Keratinocyte (primary cell): ENCODE measurements around the gene IGSF9. TPM values are rescaled to one million over a fixed set of nuclear protein-coding genes. Genes with fewer than 3 reads are reported as not detected.
A peak's percentile ranks its signal among the peaks of the same experiment; 100 is the strongest.
"Not testable (repeated sequence)": the region's sequence is repeated elsewhere in the genome, so short reads cannot be mapped to it uniquely, and the experiment has no call there.

Source experiments
- DNase-seq: peaks from one replicate; pipeline ENCODE4 v3.0.0-alpha.2; 2011; ENCODE audit warnings: low read depth, missing footprints, low spot score
- FAIRE-seq: peaks from 2 replicates; lab custom pipeline; 2011; peaks lifted over from hg19 to GRCh38; lab: Jason Lieb, UNC
- H2AFZ ChIP-seq: 2 replicates; pipeline ENCODE4 v1.6.0; 2012; ENCODE audit warnings: low read length, control low read depth, inconsistent platforms; ENCODE audit not compliant: control insufficient read depth
- H3K27ac ChIP-seq: 2 replicates; pipeline ENCODE4 v1.5.1; 2011; ENCODE audit warnings: low read length; ENCODE audit not compliant: control insufficient read depth, insufficient read depth
- H3K27me3 ChIP-seq: 3 replicates; pipeline ENCODE4 v1.6.0; 2011; ENCODE audit warnings: low read length; ENCODE audit not compliant: control insufficient read depth, insufficient read depth; ENCODE audit errors: extremely low read depth
- H3K36me3 ChIP-seq, 2 experiments: 2 replicates in 1 of 2; 3 replicates in 1 of 2; pipeline ENCODE4 v1.5.1; 2011; ENCODE audit warnings: low read length in 2 of 2, mild to moderate bottlenecking in 1 of 2; ENCODE audit not compliant: control insufficient read depth in 2 of 2, insufficient read depth in 2 of 2; ENCODE audit errors: extremely low read depth in 1 of 2
- H3K4me1 ChIP-seq: 3 replicates; pipeline ENCODE4 v1.5.1; 2011; ENCODE audit warnings: low read length; ENCODE audit not compliant: control insufficient read depth, insufficient read depth; ENCODE audit errors: extremely low read depth
- H3K4me2 ChIP-seq: 3 replicates; pipeline ENCODE4 v1.6.0; 2011; ENCODE audit warnings: low read depth, low read length; ENCODE audit not compliant: control insufficient read depth, insufficient read depth; ENCODE audit errors: extremely low read depth
- H3K4me3 ChIP-seq, 3 experiments: fragments of 200-600 bp in 1 of 3; sonication (generic) in 1 of 3; 2 replicates in 2 of 3; 3 replicates in 1 of 3; pipeline ENCODE4 v1.5.1; 2011 to 2016; ENCODE audit warnings: low read length in 3 of 3, mild to moderate bottlenecking in 3 of 3, control low read depth in 2 of 3, inconsistent platforms in 1 of 3, low read depth in 1 of 3, mixed read lengths in 1 of 3, mixed run types in 1 of 3, moderate library complexity in 1 of 3; ENCODE audit not compliant: control insufficient read depth in 2 of 3, insufficient read depth in 2 of 3; ENCODE audit errors: extremely low read depth in 1 of 3
- H3K79me2 ChIP-seq: 2 replicates; pipeline ENCODE4 v1.6.0; 2012; ENCODE audit warnings: low read length; ENCODE audit not compliant: control insufficient read depth, insufficient read depth
- H3K9ac ChIP-seq: 3 replicates; pipeline ENCODE4 v1.6.0; 2011; ENCODE audit warnings: low read length; ENCODE audit not compliant: control insufficient read depth, insufficient read depth; ENCODE audit errors: extremely low read depth
- H3K9me1 ChIP-seq: 3 replicates; pipeline ENCODE4 v1.6.0; 2011; ENCODE audit warnings: low read length; ENCODE audit not compliant: control insufficient read depth, insufficient read depth; ENCODE audit errors: extremely low read depth
- H3K9me3 ChIP-seq: 2 replicates; pipeline ENCODE4 v1.5.1; 2012; ENCODE audit warnings: low read depth, low read length; ENCODE audit not compliant: control insufficient read depth
- H4K20me1 ChIP-seq: 3 replicates; pipeline ENCODE4 v1.6.0; 2011; ENCODE audit warnings: low read length; ENCODE audit not compliant: control insufficient read depth, insufficient read depth; ENCODE audit errors: extremely low read depth
- CTCF ChIP-seq, 3 experiments: IDR thresholded peaks in 1 of 3; conservative IDR thresholded peaks in 1 of 3; optimal IDR thresholded peaks in 1 of 3; 2 replicates in 2 of 3; 3 replicates in 1 of 3; pipeline versions ENCODE3 to v1.5.1; 2011; ENCODE audit warnings: low read length in 3 of 3, mild to moderate bottlenecking in 3 of 3, moderate library complexity in 2 of 3, control low read depth in 1 of 3, inconsistent platforms in 1 of 3; ENCODE audit not compliant: insufficient read depth in 2 of 3; ENCODE audit errors: extremely low read depth in 1 of 3
- EZH2 ChIP-seq: IDR thresholded peaks from one replicate; pipeline ENCODE4 v1.6.1; 2012; ENCODE audit warnings: inconsistent platforms, mild to moderate bottlenecking, low read length, moderate library complexity
- dilution Hi-C: fragments of 300-500 bp; cut with MboI; formaldehyde crosslinking; loops from one replicate; pipeline ENCODE4 v1.7.0; 2020; ENCODE audit warnings: low sequenced_read_pairs; ENCODE audit not compliant: extremely low pct_ligation_motif_present
- polyA plus RNA-seq, 5 experiments: library from polyadenylated mRNA; depleted of rRNA in 3 of 5; stranded (reverse) in 3 of 5; stranded (forward) in 1 of 5; unstranded in 1 of 5; fragments of >200 nt; gene quantifications; 1 replicate in 1 of 5; 2 replicates in 3 of 5; 3 replicates in 1 of 5; pipeline versions ENCODE4 v1.2.1 to v1.2.3, GENCODE V29; 2011 to 2012; ENCODE audit warnings: missing spikeins in 2 of 5, low read depth in 1 of 5, low replicate concordance in 1 of 5

IGSF9 gene
- polyA plus RNA-seq, 1 donor (not counting 4 experiments of a cell fraction or from before 2014, with no cell fraction given), result 4.2 TPM

- no peak overlapping the region for H3K4me2 ChIP-seq
- no peaks in the 10 kb centered on the region for H3K27me3 ChIP-seq
- H2AFZ ChIP-seq, result no peak overlapping the region
- TF ChIP-seq EZH2 (no peak), CTCF (optimal IDR thresholded peaks at IDR 0.05 in 1 of 3, IDR thresholded peaks at IDR 0.05 in 1 of 3, conservative IDR thresholded peaks at IDR 0.05 in 1 of 3; ENCODE audit: extremely low read depth in 1 of 3, insufficient read depth in 2 of 3, low read length in 3 of 3) (no peak)
- H3K4me3 ChIP-seq, result no peak overlapping the region
- no peak for FAIRE-seq
- no peak overlapping the region for H3K9ac ChIP-seq
- H3K9me3 ChIP-seq, result no peaks in the 10 kb centered on the region
- H3K27ac ChIP-seq, result no peak overlapping the region
- DNase-seq, result no peak
- H3K9me1 ChIP-seq, result no peaks in the 10 kb centered on the region
- no peaks in the 10 kb centered on the region for H3K36me3 ChIP-seq
- peaks cover 29% of the 10 kb centered on the region for H3K4me1 ChIP-seq
- H4K20me1 ChIP-seq, result no peaks in the 10 kb centered on the region
- H3K79me2 ChIP-seq, result no peaks in the 10 kb centered on the region
- dilution Hi-C loops, result no loop called here
These were observed 37.1 kb downstream of the IGSF9 start for GRCh38 chr1:159908031-159908940.

GRCh38 chr1:159906960-159907359 lies 38.5 kb downstream of the IGSF9 start:
- H3K9me1 ChIP-seq, result no peaks in the 10 kb centered on the region
- no peak overlapping the region for H3K27ac ChIP-seq
- H3K9me3 ChIP-seq, result no peaks in the 10 kb centered on the region
- dilution Hi-C loops, result no loop called here
- H3K79me2 ChIP-seq, result no peaks in the 10 kb centered on the region
- H3K36me3 ChIP-seq, result no peaks in the 10 kb centered on the region
- no peak overlapping the region for H3K4me3 ChIP-seq
- FAIRE-seq (peak; percentile 9), DNase-seq (no peak)
- TF ChIP-seq EZH2, result no peak
- TF ChIP-seq CTCF (optimal IDR thresholded peaks at IDR 0.05 in 1 of 3, IDR thresholded peaks at IDR 0.05 in 1 of 3, conservative IDR thresholded peaks at IDR 0.05 in 1 of 3; ENCODE audit: extremely low read depth in 1 of 3, insufficient read depth in 2 of 3, low read length in 3 of 3), result no peak
- H3K4me2 ChIP-seq, result no peak overlapping the region
- peaks cover 23% of the 10 kb centered on the region for H3K4me1 ChIP-seq
- no peak overlapping the region for H3K9ac ChIP-seq
- no peaks in the 10 kb centered on the region for H3K27me3 ChIP-seq
- no peaks in the 10 kb centered on the region for H4K20me1 ChIP-seq
- H2AFZ ChIP-seq, result no peak overlapping the region

GRCh38 chr1:159904036-159904435 lies 41.4 kb downstream of the IGSF9 start:
- H3K9ac ChIP-seq, H3K9me3 ChIP-seq, H3K36me3 ChIP-seq, H3K4me2 ChIP-seq, dilution Hi-C loops, H2AFZ ChIP-seq, H3K27me3 ChIP-seq, H3K27ac ChIP-seq, DNase-seq, H3K4me3 ChIP-seq, H3K9me1 ChIP-seq, H4K20me1 ChIP-seq, FAIRE-seq, H3K79me2 ChIP-seq: not testable (repeated sequence)
- H3K4me1 ChIP-seq, result peaks cover 14% of the 10 kb centered on the region
